Neural cell (in vitro differentiated cells): Measurements from ENCODE around the gene OSBP2.

Source experiments
- EP300 ChIP-seq: fragments of 450-650 bp; conservative IDR thresholded peaks from 2 replicates; pipeline ENCODE4 v1.6.1; 2014; ENCODE audit warnings: antibody characterized with exemption, mild to moderate bottlenecking, moderate library complexity; ENCODE audit not compliant: poor library complexity, severe bottlenecking
- EZH2 ChIP-seq: fragments of 200-600, 300-800 bp; shearing (Covaris generic), sonication (generic); IDR thresholded peaks from 2 replicates; pipeline ENCODE4 v1.6.1; 2014; ENCODE audit warnings: antibody characterized with exemption, low read length, borderline replicate concordance, mild to moderate bottlenecking; ENCODE audit not compliant: insufficient read depth, poor library complexity, severe bottlenecking
- MXI1 ChIP-seq: fragments of 450-650 bp; conservative IDR thresholded peaks from 2 replicates; pipeline ENCODE4 v1.6.1; 2014; ENCODE audit warnings: antibody characterized with exemption, mild to moderate bottlenecking; ENCODE audit not compliant: poor library complexity, severe bottlenecking
- POLR2AphosphoS5 ChIP-seq: IDR thresholded peaks from 2 replicates; pipeline ENCODE4 v1.6.1; 2012
- RAD21 ChIP-seq: fragments of 450-650 bp; conservative IDR thresholded peaks from 2 replicates; pipeline ENCODE4 v1.6.1; 2014; ENCODE audit warnings: antibody characterized with exemption, mild to moderate bottlenecking, moderate library complexity
- SMC3 ChIP-seq: fragments of 450-650 bp; conservative IDR thresholded peaks from 2 replicates; pipeline ENCODE4 v1.6.1; 2014; ENCODE audit warnings: antibody characterized with exemption, mild to moderate bottlenecking, moderate library complexity; ENCODE audit not compliant: poor library complexity
- TAF1 ChIP-seq: IDR thresholded peaks from 2 replicates; pipeline ENCODE4 v1.6.1; 2012; ENCODE audit warnings: low read depth
- TF ChIP-seq, protein P1 (sequence below): fragments of 450-650 bp; IDR thresholded peaks from 2 replicates; pipeline ENCODE4 v1.5.1; 2014; ENCODE audit warnings: antibody characterized with exemption, mild to moderate bottlenecking, moderate library complexity; ENCODE audit not compliant: poor library complexity, severe bottlenecking
- TF ChIP-seq, protein P2 (sequence below): IDR thresholded peaks from 2 replicates; pipeline ENCODE4 v1.6.1; 2012; ENCODE audit warnings: borderline replicate concordance

GRCh38 chr22:30705710-30706651, 11.3 kb downstream of the OSBP2 start:
- TF ChIP-seq, protein P1, sequence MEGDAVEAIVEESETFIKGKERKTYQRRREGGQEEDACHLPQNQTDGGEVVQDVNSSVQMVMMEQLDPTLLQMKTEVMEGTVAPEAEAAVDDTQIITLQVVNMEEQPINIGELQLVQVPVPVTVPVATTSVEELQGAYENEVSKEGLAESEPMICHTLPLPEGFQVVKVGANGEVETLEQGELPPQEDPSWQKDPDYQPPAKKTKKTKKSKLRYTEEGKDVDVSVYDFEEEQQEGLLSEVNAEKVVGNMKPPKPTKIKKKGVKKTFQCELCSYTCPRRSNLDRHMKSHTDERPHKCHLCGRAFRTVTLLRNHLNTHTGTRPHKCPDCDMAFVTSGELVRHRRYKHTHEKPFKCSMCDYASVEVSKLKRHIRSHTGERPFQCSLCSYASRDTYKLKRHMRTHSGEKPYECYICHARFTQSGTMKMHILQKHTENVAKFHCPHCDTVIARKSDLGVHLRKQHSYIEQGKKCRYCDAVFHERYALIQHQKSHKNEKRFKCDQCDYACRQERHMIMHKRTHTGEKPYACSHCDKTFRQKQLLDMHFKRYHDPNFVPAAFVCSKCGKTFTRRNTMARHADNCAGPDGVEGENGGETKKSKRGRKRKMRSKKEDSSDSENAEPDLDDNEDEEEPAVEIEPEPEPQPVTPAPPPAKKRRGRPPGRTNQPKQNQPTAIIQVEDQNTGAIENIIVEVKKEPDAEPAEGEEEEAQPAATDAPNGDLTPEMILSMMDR = no peak
- TF ChIP-seq EZH2 (no peak), EP300 (no peak), RAD21 (no peak), POLR2AphosphoS5 (no peak), TAF1 (no peak), MXI1 (no peak), SMC3 (no peak)
- TF ChIP-seq, protein P2, sequence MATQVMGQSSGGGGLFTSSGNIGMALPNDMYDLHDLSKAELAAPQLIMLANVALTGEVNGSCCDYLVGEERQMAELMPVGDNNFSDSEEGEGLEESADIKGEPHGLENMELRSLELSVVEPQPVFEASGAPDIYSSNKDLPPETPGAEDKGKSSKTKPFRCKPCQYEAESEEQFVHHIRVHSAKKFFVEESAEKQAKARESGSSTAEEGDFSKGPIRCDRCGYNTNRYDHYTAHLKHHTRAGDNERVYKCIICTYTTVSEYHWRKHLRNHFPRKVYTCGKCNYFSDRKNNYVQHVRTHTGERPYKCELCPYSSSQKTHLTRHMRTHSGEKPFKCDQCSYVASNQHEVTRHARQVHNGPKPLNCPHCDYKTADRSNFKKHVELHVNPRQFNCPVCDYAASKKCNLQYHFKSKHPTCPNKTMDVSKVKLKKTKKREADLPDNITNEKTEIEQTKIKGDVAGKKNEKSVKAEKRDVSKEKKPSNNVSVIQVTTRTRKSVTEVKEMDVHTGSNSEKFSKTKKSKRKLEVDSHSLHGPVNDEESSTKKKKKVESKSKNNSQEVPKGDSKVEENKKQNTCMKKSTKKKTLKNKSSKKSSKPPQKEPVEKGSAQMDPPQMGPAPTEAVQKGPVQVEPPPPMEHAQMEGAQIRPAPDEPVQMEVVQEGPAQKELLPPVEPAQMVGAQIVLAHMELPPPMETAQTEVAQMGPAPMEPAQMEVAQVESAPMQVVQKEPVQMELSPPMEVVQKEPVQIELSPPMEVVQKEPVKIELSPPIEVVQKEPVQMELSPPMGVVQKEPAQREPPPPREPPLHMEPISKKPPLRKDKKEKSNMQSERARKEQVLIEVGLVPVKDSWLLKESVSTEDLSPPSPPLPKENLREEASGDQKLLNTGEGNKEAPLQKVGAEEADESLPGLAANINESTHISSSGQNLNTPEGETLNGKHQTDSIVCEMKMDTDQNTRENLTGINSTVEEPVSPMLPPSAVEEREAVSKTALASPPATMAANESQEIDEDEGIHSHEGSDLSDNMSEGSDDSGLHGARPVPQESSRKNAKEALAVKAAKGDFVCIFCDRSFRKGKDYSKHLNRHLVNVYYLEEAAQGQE = no peak
